IPS-NIHi7 (cell line): ENCODE results near the gene CDK7.
A peak's percentile ranks its signal among the peaks of the same experiment; 100 is the strongest.
"Not testable (repeated sequence)": the region's sequence is repeated elsewhere in the genome, so short reads cannot be mapped to it uniquely, and the experiment has no call there.

Experiments used
- DNase-seq: peaks from one replicate; pipeline ENCODE4 v3.0.0; 2012; ENCODE audit warnings: mixed read lengths; ENCODE audit errors: extremely low spot score

The CDK7 gene

DNA sequence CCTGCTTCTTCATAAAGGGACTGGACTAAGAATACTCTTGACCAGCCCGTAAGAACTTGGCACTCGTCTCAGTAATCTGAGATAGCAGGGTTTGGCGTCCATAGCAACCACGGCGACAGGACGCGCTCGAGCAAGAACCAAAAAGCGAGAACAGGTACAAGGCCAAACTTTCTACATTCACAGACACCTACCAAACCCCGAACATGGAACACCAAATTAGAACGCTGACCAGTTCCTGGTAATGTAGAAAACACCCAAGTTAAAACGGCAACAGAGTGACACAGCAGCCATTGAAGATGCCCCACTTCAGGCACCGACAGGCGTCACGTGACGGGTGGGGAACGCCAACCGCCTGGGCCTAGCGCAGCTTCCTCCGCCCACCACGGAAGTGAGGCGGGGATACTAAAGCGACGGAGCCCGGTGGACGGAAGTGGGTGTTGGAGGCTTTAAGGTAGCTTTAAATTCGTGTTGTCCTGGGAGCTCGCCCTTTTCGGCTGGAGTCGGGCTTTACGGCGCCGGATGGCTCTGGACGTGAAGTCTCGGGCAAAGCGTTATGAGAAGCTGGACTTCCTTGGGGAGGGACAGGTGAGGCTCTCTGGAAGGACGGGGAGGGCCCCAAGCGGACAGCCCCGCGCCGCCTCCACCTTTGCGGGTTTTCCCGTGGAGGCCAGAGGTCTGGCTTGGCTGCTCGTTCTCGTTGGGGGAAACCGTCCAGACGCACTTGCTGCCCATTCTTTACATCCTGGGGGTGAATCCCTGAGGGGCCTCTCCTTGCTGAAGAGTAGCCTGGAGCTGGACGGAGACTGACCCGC, at the start of gene CDK7:
Gene CDK7 (plus strand): TSS at position 430 of the 812 bp plus-strand sequence. CDS start 90 bp downstream, at position 520.
- peak; percentile 97 for DNase-seq

DNA sequence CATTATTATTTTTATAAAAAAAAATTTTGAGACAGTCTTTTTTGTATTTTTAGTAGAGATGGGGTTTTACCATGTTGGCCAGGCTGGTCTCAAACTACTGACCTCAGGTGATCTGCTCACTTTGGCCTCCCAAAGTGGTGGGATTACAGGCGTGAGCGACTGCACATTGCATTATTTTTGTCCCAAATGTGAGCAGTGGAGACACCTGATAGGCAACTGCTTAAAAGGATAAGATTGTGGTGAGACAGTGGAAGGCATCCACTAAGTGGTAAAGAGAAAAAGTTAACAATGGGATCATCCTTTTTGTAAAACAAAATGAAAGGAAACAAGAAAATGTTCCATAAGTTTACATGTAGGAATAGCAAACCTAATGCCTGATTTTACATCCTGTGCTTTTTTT, 47.3 kb upstream of the CDK7 start:
- DNase-seq, result no peak

DNA sequence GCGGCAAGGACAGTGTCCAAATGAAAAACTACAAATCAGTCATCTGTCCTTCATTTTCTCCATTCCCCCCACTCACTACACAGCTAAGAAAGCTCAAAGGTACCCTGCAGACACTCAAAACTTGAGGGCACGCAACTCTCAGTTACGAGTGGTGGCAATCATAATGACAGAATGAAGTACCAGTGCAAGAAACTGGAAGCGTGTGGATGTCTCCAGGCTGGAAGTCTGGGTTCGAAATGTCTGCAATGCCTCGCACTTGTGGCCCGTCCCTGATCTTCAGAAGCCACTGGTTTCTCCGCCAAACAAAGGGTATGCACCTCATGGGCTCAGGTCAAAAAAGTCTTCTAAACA, 45.9 kb upstream of the CDK7 start:
- DNase-seq, result no peak

DNA sequence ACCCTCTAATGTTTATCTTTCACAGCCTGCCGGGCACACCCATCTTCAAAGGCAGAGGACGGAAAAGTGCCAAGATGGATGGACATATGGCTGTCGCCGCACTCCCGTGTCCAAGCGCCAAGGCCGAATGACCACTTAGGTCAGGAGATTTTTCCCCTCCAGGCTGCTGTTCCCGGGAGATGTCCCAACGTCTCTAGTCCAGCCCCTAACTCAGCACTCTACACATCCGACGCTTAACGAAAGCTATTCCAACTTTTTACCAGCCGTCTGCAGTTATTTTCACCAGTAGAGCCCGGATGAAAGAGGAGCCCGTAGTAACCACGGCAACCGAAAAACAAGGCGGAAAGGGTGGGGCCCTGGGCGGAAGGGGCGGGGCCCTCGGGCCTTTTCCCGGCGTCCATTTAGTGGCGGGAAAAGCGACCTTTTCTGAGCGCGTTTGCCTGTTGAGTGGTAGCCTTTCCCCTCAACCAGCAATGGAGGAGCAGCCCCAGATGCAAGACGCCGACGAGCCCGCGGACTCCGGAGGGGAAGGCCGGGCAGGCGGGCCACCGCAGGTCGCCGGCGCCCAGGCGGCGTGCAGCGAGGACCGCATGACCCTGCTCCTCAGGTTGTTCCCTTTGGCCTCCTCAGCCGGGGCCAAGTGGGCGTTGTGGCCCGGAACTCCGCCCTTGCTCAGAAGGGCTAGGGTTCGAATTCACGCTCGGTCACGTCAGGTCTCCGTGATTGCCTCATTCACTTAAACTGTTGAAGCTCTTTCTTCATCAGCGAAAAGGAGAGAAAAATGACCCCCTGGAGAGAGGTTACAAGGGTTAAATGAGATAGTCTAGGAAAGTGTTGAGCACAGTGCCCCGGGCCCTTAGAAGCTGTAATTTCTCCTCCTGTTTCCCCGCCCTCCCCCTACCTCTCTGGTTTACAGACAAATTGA, 45.3 kb upstream of the CDK7 start, which contains the start of gene CENPH:
Gene CENPH (plus strand): TSS at position 422 of the 925 bp plus-strand sequence. CDS start 52 bp downstream, at position 474.
- DNase-seq, result peak; percentile 90

DNA sequence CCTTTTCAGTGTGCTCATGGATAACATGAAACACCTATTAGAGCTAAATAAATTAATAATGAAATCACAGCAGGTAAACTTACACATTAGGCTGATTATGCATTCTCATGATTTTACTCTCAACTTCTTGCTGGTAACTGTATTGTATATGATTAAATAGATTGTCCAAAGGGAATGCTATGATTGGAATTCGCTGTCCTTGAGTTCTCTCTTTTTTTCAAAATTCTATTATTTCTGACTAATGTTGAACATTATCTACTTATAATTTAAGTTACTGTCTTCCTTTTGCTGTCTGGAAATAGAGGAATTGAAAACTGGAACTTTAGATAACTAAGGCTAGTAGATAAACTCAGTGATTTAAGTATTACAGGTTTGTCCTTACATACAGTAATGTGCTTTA, 32.2 kb upstream of the CDK7 start:
- DNase-seq, result no peak

DNA sequence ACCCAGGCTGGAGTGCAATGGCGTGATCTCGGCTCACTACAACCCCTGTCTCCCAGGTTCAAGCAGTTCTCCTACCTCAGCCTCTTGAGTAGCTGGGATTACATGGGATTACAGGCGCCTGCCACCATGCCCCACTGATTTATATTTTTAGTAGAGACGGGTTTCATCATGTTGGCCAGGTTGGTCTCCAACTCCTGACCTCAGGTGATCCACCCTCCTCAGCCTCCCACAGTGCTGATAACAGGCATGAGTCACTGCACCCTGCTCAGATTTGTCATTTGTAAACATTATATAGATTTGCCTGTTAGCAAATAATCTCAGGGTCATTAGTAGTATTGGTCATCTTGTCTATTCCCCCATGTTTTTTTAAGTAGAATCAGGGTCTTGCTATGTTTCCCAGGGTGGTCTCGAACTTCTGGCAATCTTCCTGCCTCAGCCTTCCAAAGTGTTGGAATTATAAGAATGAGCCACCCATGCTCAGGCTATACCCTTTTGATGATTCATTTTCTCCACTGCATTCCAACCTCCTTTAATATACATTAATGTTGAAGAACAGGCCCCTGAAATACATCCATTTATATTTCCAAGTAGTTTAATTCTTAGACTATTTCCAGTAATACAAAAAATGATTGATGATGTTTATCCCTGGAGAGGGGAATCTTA, 28.0 kb upstream of the CDK7 start:
- DNase-seq, result no peak

DNA sequence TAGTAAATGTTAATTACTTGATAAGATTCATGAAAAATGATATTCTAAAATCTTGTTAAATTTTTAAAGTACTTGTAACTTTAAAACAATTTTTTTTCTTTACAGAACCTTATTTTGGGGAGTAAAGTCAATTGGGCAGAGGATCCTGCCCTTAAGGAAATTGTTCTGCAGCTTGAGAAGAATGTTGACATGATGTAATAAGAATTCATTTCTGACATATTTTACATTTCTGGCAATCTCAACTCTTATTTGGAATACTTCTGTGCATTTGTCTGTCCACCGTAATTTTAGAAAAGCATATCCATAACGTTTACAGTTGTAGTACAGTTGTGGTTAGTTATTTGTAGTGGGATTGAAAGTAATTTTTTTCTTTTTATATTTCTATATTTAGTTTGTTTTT, 25.1 kb upstream of the CDK7 start:
- DNase-seq, result no peak

DNA sequence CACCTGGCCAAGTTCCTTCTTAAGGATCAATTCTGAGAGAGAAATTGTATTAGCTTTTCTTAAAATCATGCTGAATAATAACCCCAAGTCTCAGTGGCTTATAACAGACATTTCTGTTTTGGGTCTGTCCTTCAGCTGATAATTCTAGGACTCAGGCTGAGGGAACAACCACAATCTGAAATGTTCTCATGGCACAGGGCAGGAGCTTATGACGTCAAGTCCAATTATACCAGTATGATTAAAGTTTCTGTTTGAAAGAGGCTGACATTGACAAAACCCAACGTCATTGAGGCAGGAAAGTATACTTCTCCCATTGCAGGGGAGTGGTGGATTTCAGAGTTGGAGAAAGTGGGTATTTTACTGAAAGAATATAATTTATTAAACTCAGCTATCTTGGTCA, 23.5 kb upstream of the CDK7 start:
- no peak for DNase-seq

DNA sequence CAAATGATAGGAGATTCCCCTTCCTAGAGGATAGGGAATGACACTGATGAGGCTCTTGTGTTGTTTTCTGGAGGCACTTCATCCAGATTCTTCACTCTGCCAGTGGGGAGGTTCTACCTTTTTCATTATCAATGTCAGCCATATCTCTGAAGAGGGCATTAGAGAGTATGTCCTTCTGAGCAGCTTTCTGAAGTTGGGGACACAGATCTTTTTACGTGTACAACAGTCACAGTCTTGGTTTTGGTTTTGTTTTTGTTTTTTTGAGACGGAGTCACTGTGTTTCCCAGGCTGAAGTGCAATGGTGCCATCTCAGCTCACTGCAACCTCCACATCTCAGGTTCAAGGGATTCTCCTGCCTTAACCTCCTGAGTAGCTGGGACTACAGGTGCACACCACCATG, 22.7 kb upstream of the CDK7 start:
- DNase-seq, result no peak

DNA sequence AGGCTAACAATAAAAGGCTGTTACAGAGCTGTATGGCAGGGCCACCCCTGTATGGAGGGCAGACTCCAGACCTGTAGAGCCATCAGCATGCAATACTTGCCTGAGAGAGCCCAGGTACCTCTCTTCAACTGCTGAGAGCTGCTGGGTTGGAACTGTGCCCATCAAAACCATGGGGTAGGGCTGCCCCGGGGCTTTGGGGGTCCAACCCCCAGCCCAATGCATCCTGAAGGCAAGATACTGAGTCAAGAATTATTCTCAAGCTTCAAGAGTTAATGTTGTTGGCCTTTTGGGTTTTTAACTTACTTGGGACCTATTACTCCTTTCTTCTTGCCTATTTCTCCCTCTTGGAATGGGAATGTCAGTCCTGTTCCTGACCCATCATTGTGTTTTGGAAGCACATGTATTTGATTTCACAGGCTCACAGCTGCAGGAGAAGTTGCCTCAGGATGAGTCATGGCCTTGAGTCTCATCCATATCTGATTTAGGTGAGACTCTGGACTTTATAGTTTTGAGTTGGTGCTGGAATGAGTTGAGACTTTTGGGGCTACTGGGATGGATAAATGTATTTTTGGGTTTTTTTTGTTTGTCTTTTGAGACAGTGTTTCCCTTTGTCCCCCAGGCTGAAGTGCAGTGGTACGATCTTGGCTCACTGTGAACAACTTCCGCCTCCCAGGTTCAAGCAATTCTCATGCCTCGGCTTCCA, 21.0 kb upstream of the CDK7 start:
- no peak for DNase-seq

DNA sequence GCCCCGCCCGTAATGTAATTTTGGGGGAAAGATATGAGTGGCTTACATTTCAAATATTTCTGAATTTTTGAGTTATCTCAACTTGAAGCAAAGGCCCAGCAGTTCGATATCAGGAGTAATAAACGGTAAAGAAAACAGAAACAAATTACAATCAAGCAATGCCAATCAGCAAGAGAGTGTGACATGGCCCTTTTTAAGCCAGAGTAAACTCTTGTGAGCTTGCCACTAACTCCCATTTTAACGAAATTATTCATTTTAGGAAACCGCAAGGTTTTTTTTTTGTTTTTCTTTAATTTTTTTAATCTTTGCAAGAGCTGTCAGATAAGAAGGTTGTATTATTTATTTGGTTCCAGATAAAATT, 17.6 kb upstream of the CDK7 start:
- DNase-seq, result no peak

DNA sequence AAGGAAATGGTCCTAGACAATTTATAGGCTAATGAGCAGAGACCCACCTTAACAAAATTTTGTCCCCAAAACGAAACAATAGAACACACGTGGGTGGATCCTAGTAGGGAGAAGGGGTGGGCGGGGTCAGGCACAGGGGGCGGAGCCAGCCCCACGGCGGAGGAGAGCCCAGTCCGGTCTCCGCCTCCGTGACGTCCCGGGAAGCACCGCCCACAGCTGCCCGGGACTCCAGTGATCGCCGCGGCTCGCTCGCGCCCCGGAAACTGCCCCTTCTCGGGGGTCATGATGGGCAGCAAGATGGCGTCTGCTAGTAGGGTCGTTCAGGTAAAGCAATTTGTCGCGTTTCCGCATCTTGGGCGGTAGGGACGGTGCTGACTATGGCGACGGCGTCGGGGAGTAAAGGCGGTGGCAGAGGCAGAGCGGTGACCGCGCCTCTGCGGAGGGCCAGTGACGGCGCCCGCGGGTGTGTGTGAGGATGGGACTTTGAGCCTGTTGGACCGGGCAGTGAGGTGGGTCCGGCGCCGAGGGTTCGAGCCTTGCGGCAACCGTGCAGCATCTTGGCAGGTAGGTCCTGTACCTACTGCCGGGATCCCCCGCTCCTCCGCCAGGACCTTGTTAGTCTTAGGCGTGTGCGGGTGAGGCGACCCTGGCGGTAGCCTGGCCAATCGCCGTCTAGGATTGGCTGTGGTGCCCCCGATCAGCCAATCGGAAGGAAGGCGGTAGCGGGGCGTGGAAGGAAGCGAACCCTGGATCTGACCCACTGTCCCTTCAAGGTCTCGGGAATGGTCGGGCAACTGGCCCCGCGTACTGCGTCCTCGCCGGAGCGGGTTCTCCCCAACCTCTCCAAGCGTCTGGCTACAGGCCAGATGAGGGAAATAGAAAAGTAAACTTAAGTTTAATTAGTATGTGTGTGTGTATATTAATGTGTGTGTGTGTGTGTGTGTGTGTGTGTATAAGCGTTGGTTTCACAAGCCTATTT, 16.8 kb upstream of the CDK7 start:
- peak; percentile 100 for DNase-seq

DNA sequence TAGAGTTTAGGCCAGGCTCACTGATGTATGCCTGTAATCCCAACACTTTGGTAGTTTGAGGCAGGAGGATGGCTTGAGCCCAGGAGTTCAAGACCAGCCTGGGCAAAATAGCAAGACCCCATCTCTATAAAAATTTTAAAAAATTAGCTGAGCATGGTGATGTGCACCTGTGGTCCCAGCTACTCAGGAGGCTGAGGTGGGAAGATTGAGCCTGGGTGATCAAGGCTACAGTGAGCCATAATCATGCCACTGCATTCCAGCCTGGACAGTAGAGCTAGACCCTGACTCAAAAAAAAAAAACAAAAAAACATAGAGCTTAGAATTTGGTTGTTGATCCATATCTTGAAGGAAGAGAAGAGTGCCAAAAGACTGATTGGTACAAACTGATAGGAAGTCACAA, 14.7 kb upstream of the CDK7 start:
- no peak for DNase-seq

DNA sequence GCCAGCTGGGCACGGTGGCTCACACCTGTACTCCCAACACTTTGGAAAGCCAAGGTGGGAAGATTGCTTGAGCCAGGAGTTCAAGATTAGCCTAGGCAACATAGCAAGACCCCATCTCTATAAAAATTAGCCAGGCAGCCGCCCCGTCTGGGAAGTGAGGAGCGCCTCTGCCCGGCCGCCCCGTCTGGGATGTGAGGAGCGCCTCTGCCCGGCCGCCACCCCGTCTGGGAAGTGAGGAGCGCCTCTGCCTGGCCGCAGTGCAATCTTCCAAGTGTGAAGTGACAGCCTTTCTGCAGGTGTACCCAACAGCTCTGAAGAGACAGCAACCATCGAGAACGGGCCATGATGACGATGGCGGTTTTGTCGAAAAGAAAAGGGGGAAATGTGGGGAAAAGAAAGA, 14.3 kb upstream of the CDK7 start:
- not testable (repeated sequence) for DNase-seq

DNA sequence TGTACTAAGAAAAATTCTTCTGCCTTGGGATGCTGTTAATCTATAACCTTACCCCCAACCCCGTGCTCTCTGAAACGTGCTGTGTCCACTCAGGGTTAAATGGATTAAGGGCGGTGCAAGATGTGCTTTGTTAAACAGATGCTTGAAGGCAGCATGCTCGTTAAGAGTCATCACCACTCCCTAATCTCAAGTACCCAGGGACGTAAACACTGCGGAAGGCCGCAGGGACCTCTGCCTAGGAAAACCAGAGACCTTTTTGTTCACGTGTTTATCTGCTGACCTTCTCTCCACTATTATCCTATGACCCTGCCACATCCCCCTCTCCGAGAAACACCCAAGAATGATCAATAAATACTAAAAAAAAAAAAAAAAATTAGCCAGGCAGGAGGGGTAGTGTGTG, 13.9 kb upstream of the CDK7 start:
- DNase-seq, result not testable (repeated sequence)

DNA sequence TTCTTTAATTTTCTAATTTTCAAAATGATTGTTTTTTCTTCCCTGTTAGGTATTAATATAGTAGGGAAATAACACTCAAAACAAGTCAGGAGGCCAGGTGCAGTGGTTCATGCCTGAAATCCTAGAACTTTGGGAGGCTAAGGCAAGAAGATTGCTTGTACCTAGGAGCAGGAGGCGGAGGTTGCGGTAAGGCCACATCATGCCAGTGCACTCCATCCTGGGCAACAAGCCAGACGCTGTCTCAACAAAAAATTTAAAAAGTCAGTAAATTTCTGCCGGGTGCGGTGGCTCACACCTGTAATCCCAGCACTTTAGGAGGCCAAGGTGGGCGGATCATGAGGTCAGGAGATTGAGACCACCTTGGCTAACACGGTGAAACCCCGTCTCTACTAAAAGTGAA, 10.2 kb upstream of the CDK7 start:
- DNase-seq, result no peak

DNA sequence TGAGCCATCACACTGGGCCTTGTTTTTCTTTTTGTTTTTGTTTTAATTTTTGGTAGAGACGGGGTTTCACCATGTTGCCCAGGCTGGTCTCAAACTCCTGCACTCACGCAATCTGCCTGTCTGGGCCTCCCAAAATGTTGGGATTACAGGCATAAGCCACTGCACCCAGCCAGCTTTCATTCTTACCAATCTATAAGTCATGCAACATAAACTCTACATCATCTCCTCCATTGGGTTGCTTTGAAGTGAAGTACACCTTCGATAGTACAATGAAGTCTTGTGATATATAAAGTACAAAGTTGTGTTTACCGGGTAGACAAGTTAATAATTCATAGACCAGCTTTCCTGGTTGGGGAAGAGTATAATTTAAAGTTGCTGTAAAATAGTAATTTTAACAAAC, 8.8 kb upstream of the CDK7 start:
- no peak for DNase-seq

DNA sequence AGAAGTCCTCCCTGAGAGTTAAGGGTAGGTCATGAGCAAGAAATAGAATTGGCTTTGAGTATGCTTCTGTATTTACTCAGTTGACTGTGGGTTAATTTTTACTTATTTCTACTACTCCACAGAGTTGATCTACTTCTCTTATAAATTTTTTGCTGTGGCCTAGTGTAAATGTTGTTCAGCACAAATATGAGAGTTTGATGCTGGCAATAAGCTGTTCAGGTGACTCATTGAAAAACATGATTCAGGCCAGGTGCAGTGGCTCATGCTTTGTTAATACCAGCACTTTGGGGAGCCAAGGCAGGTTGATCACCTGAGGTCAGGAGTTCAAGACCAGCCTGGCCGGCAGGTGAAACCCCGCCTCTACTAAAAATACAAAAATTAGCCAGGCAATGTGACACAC, 4.5 kb upstream of the CDK7 start:
- no peak for DNase-seq

DNA sequence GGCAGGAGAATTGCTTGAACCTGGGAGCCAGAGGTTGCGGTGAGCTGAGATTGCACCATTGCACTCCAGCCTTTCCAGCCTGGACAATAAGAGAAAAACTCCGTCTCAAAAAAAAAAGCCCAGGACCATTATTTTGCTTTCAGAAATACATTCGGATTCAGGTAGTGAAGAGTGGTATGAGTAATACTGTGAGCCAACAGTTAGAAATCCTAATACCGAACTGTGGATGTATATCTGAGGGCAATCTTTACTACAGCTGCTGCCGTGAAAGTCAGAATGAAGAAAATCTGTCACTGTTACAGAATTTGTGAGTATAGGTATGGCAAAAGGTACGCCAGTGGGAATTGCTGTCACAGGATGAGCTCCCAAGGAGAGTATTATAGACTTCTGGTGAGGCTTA, 3.4 kb upstream of the CDK7 start:
- DNase-seq, result no peak

DNA sequence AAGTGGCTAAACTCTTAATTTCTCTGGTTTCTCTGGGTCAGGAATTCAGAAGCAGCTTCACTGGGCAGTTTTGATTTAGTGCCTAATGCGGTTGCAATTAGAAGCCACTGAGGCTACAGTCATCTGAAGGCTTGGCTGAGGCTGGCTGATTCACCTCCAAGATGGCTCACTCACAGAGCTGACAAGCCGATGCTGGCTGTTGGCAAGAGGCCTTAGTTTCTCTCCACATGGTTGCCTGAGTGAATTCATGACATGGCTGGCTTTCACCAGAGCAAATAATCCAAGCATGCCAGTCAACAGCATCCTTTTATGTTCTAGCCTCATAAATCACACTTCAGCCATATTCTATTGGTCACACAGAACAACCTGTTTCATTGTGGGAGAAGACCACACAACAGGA, 2.8 kb upstream of the CDK7 start:
- DNase-seq, result no peak

DNA sequence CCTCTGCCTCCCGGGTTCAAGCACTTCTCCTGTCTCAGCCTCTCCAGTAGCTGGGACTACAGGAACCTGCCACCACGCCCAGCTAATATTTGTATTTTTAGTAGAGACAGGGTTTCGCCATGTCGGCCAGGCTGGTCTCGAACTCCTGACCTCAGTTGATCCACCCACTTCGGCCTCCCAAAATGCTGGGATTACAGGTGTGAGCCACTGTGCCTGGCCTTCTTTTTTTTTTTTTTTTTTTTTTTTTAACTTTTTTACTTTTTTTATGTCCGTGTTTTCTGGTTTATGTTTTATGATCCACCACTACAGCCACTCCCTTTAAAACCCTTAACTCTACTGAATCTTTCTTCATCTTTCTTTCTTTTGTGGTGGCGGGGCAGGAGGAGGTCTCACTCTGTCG, 2.0 kb downstream of the CDK7 start:
- DNase-seq, result not testable (repeated sequence)
